Tibial nerve (tissue), 4 donors: ENCODE measurements around the gene CPB2. TPM values are rescaled to one million over a fixed set of nuclear protein-coding genes. Genes with fewer than 3 reads are reported as not detected.

Experiments used
- DNase-seq, 2 donors: peaks; one replicate each; pipeline ENCODE4 v3.0.0-alpha.2; 2019; ENCODE audit warnings: low spot score in 2 of 2
- H3K27ac ChIP-seq, 4 donors: fragments of 200-600 bp; sonication (generic) in 3 of 4; one replicate each; pipeline ENCODE4 v1.5.1; 2017 to 2019; ENCODE audit warnings: mild to moderate bottlenecking in 1 of 4
- H3K27me3 ChIP-seq, 2 donors: fragments of 200-600 bp; sonication (generic) in 1 of 2; one replicate each; pipeline versions ENCODE4 v1.5.1 to v1.6.0; 2017 to 2019
- H3K36me3 ChIP-seq, 3 donors: fragments of 200-600 bp; sonication (generic); one replicate each; pipeline ENCODE4 v1.5.1; 2018 to 2019
- H3K4me1 ChIP-seq, 4 donors: fragments of 200-600 bp; sonication (generic) in 3 of 4; one replicate each; pipeline ENCODE4 v1.5.1; 2017 to 2019
- H3K4me3 ChIP-seq, 4 donors: fragments of 200-600 bp; sonication (generic) in 3 of 4; one replicate each; pipeline ENCODE4 v1.5.1; 2017 to 2019; ENCODE audit warnings: mild to moderate bottlenecking in 1 of 4, moderate library complexity in 1 of 4
- H3K9me3 ChIP-seq, 4 donors: fragments of 200-600 bp; sonication (generic) in 3 of 4; one replicate each; pipeline ENCODE4 v1.5.1; 2017 to 2019
- EP300 ChIP-seq, 2 donors: sonication (generic); formaldehyde crosslinking; IDR thresholded peaks; one replicate each; pipeline ENCODE4 v1.6.1; 2017; ENCODE audit warnings: antibody characterized with exemption in 2 of 2, mild to moderate bottlenecking in 1 of 2
- POLR2A ChIP-seq, 2 donors: fragments of 450-650 bp; IDR thresholded peaks; one replicate each; pipeline ENCODE4 v1.6.1; 2017; ENCODE audit warnings: antibody characterized with exemption in 2 of 2, mild to moderate bottlenecking in 2 of 2, moderate library complexity in 2 of 2
- WGBS, 2 donors: methylation state at CpG; one replicate each; pipeline ENCODE4 v1.1.5; 2018; 5-methylcytosine and 5-hydroxymethylcytosine counted together
- total RNA-seq, 4 donors: library from RNA; depleted of rRNA; stranded (reverse); fragments of >200 nt; gene quantifications; one replicate each; pipeline ENCODE4 v1.1.0, GENCODE V29; 2016
- TF ChIP-seq, protein P1 (sequence below), 5 experiments: fragments of 200-600 bp in 3 of 5; fragments of 450-650 bp in 2 of 5; sonication (generic) in 3 of 5; IDR thresholded peaks; one replicate each; pipeline ENCODE4 v1.5.1; 2016 to 2019; ENCODE audit warnings: antibody characterized with exemption in 5 of 5, mild to moderate bottlenecking in 3 of 5, moderate library complexity in 2 of 5

CPB2 gene
- total RNA-seq, 4 donors from 2014 or later: not detected

DNA sequence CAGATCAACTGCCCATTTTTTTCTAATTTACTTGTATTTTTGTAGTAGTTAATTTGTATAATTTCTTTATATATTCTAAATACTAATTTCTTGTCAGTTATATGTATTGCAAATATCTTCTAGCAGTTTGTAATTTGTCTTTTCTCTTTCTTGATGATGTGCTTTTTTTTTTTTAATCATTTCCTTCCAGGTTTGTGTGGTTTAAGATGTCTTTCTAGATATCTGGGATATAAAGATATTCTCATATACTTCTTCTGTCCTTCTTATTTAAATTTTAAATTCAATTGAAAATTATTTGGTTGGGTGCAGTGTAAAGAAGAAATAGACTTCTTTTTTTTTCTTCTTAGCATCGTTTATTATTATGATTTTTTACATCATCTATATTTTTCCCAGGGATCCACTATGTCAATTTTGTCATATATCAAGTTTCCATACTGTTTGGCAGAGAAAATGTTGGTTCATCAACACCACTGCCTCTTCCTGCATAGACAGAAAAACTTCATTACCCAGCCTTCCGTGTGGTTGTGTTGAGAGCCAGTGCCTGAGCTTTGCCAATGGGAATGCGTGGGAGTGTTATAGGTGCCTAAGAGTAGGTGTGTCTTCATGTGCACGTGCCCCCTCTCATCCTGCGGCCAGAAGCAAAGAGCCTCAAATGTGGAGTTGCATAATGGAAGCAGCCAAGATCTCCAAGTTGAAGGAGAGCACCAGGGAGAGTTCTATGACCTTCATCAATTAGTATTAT, 15.8 kb downstream of the CPB2 start:
- H3K27me3 ChIP-seq: no peaks in the 10 kb centered on the region
- no peaks in the 10 kb centered on the region for H3K9me3 ChIP-seq
- H3K27ac ChIP-seq: no peak overlapping the region
- no peak overlapping the region for H3K4me3 ChIP-seq
- 79 to 83% methylated on average over 5 of the region's 5 CpGs for WGBS, 2 donors
- DNase-seq: no peak
- TF ChIP-seq EP300 (IDR thresholded peaks at IDR 0.05) (no peak), POLR2A (IDR thresholded peaks at IDR 0.05) (no peak)
- TF ChIP-seq, protein P1, sequence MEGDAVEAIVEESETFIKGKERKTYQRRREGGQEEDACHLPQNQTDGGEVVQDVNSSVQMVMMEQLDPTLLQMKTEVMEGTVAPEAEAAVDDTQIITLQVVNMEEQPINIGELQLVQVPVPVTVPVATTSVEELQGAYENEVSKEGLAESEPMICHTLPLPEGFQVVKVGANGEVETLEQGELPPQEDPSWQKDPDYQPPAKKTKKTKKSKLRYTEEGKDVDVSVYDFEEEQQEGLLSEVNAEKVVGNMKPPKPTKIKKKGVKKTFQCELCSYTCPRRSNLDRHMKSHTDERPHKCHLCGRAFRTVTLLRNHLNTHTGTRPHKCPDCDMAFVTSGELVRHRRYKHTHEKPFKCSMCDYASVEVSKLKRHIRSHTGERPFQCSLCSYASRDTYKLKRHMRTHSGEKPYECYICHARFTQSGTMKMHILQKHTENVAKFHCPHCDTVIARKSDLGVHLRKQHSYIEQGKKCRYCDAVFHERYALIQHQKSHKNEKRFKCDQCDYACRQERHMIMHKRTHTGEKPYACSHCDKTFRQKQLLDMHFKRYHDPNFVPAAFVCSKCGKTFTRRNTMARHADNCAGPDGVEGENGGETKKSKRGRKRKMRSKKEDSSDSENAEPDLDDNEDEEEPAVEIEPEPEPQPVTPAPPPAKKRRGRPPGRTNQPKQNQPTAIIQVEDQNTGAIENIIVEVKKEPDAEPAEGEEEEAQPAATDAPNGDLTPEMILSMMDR (IDR thresholded peaks at IDR 0.05): no peak
- no peaks in the 10 kb centered on the region for H3K36me3 ChIP-seq
- H3K4me1 ChIP-seq: no peaks in the 10 kb centered on the region

DNA sequence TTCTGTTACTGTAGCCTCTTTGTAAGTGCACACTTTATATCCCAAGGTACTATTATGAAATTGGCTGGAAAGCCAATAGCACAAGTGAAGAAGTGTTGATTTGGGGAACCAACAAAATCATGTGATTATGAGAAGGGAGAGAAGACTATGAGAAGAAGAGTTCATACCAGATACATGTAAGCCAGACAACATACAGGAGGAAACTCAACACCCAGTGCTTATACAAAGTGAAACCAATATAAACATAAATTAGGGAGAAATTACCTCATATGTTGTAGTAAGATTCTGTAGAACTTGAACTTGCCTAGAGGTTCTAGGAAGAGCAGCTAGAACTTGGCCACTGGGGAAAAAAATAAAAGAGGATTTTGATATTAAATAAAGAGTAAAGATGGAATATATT, 17.4 kb downstream of the CPB2 start:
- Histone ChIP-seq H3K9me3 (no peaks in the 10 kb centered on the region), H3K4me1 (no peaks in the 10 kb centered on the region), H3K27me3 (no peaks in the 10 kb centered on the region), H3K4me3 (no peak overlapping the region), H3K27ac (no peak overlapping the region), H3K36me3 (no peaks in the 10 kb centered on the region)
- no peak for DNase-seq
- TF ChIP-seq EP300 (IDR thresholded peaks at IDR 0.05) (no peak), POLR2A (IDR thresholded peaks at IDR 0.05) (no peak)
- TF ChIP-seq, protein P1 (IDR thresholded peaks at IDR 0.05): no peak

DNA sequence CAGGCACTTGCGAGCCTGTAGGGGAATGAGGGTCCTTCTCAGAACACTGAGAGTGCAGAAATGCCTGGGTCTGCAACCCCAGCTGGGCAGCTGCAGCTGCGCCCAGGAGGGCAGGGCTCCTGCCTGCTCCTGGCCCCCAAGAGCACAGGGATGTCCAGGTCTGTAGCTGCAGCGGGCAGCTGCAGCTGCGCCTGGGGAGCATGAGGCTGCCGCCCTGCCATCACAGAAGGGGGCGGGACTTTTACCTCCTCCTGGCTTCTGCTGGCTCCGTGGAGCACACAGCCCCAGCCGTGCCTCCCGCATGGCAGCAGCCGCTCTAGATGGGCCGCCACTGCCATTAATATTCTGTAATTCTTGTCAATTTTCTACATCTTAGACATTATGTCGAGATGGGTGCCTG, 17.8 kb downstream of the CPB2 start:
- DNase-seq: no peak
- Histone ChIP-seq H3K27ac (no peak overlapping the region), H3K4me1 (no peaks in the 10 kb centered on the region), H3K36me3 (no peaks in the 10 kb centered on the region), H3K4me3 (no peak overlapping the region), H3K27me3 (no peaks in the 10 kb centered on the region), H3K9me3 (no peaks in the 10 kb centered on the region)
- TF ChIP-seq POLR2A (IDR thresholded peaks at IDR 0.05): no peak
- TF ChIP-seq, protein P1 (IDR thresholded peaks at IDR 0.05): no peak
- TF ChIP-seq EP300 (IDR thresholded peaks at IDR 0.05): no peak
- 92 to 97% methylated on average over 12 of the region's 12 CpGs for WGBS, 2 donors

DNA sequence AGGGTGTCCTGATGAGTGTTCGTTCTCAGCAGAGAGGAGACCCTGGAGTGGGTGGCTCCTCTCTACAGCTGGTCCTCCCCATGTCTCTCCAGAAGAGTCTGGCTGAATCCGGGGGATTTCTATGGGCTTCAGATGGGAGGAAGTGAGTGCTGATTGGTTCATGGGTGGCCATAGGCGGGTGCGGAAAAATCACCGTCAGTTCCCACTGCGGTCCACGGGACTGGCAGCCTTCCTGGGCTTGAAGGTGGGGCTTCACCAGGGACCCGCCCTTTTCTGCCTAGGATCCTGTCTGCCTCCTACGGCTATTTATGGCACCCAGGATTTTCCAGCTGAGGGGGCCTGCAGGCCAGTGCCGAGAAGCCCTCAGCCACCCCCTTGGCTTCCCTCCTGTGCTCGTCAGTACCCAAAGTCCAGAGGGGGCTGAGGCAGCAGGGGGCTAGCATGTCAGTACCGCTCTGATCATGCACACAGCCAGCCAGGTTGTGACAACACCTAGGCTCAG, 18.4 kb downstream of the CPB2 start:
- H3K36me3 ChIP-seq: no peaks in the 10 kb centered on the region
- TF ChIP-seq, protein P1 (IDR thresholded peaks at IDR 0.05): no peak
- TF ChIP-seq POLR2A (IDR thresholded peaks at IDR 0.05) (no peak), EP300 (IDR thresholded peaks at IDR 0.05) (no peak)
- 72 to 82% methylated on average over 11 of the region's 12 CpGs for WGBS, 2 donors
- no peak overlapping the region for H3K27ac ChIP-seq
- no peaks in the 10 kb centered on the region for H3K27me3 ChIP-seq
- H3K9me3 ChIP-seq: no peaks in the 10 kb centered on the region
- H3K4me1 ChIP-seq: no peaks in the 10 kb centered on the region
- H3K4me3 ChIP-seq: no peak overlapping the region
- no peak for DNase-seq

DNA sequence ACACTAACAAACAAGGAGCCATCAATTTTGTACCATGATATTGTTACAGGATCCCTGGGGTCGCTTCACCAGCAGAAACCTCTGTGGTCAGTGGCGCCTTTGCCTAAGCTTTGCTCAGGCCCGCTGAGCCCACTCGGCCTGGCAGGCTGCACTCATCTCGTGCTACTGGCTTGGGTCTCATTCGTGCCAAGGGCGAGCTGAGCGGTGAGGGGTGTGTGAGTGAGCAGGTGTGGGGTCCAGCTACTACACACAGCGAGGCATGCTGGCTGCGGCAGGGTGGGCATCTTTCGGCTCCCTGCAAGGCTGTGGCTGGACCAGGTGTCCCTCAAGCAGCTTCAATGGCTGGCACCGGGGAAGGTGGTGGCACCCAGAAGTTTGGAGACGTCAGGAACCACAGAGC, 19.1 kb downstream of the CPB2 start:
- Histone ChIP-seq H3K9me3 (no peaks in the 10 kb centered on the region), H3K36me3 (no peaks in the 10 kb centered on the region), H3K4me3 (no peak overlapping the region), H3K4me1 (no peaks in the 10 kb centered on the region), H3K27me3 (no peaks in the 10 kb centered on the region), H3K27ac (no peak overlapping the region)
- WGBS, 2 donors: 94 to 95% methylated on average over 13 of the region's 13 CpGs
- TF ChIP-seq POLR2A (IDR thresholded peaks at IDR 0.05): no peak
- TF ChIP-seq, protein P1 (IDR thresholded peaks at IDR 0.05): no peak
- TF ChIP-seq EP300 (IDR thresholded peaks at IDR 0.05): no peak
- DNase-seq: no peak
